D341Med (cell line): ENCODE measurements around the gene CEP170B.
"Not testable (repeated sequence)": the region's sequence is repeated elsewhere in the genome, so short reads cannot be mapped to it uniquely, and the experiment has no call there.

ENCODE experiments used
- DNase-seq: peaks from one replicate; pipeline ENCODE4 v3.0.0; 2012; ENCODE audit warnings: low spot score

CEP170B gene

DNA sequence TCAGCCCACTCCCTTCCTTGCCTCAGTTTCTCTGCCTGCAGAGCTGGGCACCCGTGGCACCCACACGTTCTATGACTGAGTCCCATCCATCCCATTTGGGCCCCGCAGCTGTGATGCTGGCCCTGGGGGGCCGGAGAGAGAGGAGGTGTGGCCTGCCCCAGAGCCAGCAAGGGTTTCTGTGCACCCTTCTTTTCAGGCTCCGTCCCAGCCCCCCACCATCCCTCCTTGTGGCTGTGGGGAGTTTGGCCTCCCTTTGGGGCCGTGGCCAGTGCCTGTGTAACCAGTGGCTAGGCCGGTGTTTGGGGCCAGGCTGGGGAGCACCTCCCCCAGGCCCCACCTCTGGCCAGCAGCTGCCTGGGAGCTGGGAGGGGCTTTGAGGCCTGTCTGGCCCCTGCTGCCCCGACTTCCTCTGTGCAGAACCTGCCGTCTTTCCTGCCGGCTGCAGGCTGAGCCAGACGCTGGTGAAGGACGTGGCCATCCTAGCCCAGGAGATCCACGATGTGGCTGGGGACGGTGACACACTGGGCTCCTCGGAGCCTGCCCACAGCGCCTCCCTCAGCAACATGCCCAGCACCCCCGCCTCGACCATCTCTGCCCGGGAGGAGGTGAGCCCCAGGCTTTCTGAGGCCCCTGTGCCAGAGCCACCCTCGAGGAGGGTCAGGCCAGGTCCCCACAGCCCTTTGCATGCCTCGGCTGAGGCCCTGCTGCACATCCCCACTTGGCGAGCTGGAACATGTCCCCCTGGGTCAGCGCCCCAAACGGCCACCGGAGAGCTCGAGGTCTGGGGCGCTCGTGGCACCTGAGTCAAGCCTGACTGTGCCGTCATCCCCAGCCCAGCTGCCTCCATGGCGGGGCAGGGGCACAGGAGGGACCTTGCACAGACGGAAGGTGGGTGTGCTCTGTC, 27.7 kb downstream of the CEP170B start:
- no peak for DNase-seq

GRCh38 chr14:104893435-104894207, 28.6 kb downstream of the CEP170B start:
- DNase-seq = no peak

GRCh38 chr14:104894331-104895206, 29.5 kb downstream of the CEP170B start:
- peak; percentile 29 for DNase-seq

DNA sequence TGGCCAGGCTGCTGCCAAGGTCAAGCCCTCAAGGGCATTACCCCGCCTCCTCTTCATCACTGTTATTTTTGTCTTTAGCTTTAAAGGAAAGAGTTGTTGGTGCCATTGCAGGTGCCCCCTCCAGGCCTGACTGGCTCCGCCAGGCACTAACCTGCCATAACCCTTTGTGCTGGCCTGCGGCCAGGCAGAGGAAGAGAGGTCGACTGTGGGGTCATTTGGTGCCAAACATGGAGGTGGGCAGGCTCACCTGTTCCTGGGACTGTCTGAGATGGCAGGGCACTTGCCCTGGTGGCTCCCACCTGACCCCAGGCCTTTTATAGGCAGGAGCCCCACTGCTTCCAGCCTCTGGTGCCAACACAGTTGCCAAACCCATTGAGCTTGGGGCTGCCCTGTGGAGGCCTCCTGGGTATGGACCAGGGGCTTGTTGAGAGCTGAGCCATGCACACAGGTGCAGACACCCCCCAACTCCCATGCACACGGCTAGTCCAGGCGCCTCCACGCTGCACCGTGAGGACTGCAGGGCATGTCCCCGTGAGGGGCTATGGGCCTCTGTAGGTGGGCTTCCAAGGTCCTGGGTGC, 30.2 kb downstream of the CEP170B start:
- DNase-seq = peak; percentile 26

GRCh38 chr14:104895786-104896661, 31.0 kb downstream of the CEP170B start:
- DNase-seq = peak; percentile 39

- DNase-seq = peak; percentile 34
Observed at GRCh38 chr14:104897330-104898194, 32.5 kb downstream of the CEP170B start.

- DNase-seq = peak; percentile 29
Observed at GRCh38 chr14:104898195-104898558, 33.1 kb downstream of the CEP170B start.

- no peak for DNase-seq
Observed at GRCh38 chr14:104898870-104899510, 33.9 kb downstream of the CEP170B start.

DNA sequence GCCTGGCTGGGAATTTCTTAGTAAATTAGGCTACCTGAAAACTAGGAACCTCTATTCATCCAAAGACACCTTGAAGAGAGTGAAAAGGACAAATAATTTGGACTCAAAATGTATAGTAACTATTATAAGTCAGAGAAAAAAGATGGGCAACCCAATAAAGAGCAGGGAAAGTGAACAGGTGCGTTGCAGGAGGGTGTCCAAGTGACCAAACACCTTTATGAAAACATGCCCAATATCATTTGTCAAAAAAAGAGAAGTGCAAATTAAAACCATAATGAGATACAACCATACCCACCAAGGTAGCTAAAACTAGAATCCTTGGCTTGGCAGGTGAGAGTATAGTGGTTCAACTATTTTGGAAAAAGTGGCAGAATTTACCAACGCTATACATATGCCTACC, 34.7 kb downstream of the CEP170B start:
- no peak for DNase-seq

DNA sequence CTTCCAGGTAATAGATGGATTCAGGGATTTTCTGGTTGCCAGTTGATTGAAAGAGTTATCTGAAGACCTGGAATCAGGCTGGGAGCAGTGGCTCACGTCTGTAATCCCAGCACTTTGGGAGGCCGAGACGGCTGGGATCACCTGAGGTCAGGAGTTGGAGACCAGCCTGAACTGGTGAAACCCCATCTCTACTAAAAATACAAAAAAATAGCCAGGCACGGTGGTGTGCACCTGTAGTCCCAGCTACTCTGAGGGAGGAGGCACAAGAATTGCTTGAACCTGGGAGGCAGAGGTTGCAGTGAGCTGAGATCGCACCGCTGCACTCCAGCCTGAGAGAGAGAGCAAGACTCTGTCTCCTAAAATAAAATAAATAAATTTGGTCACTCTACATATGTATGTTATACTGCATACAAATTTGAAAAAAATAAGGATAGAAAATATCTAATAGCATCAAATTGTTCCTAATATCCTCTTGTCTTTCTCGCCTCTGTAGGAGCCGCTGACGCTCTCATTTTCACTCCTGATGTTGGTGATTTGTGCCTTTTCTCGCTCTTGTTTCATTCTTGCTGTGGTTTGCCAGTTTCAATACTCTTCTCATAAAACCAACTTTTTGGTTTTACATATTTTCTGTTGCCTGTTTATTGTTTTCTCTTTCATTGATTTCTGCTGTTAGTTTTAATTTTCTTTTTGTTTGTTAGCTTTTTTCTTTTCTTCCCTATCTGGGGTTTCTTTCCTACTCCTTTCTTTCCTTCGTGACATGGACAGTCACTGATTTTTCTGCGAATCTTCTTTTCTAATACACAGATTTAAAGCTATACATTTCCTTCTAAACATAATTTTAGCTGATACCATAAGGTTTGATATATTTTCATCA, 35.8 kb downstream of the CEP170B start:
- no peak for DNase-seq

- no peak for DNase-seq
Observed at GRCh38 chr14:104903990-104904389, 38.9 kb downstream of the CEP170B start.

DNA sequence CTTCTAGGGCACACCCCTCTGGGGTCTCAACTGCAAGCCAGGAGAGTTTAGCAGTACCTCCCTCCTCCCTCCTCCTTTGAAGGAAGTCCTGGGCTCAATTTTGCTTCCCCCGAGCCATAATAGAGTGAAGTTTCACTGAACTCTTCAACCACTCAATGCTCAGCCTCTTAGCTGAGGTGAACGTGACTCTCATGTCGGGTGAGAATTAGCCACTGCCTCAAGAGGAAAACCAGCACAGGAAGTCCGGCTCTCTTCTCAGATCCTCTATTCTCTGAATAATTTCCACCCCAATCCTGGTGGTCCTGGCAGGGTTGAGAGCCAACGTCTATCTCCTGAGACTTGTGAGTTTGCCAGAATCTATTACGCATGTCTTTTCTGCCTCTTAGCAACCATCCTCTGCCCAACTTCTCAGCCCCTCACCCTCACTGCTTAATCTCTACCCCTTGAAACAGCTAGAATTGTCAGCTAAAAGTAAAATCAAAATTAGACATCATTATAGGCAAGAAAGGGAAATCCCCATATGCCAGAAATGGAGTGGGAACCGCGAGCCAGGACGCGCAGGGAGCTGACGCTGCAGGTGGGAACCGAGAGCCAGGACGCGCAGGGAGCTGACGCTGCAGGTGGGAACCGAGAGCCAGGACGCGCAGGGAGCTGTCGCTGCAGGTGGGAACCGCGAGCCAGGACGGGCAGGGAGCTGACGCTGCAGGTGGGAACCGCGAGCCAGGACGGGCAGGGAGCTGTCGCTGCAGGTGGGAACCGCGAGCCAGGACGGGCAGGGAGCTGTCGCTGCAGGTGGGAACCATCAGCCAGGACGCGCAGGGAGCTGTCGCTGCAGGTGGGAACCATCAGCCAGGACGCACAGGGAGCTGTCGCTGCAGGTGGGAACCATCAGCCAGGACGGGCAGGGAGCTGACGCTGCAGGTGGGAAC, 39.8 kb downstream of the CEP170B start:
- DNase-seq = not testable (repeated sequence)

- not testable (repeated sequence) for DNase-seq
Observed at GRCh38 chr14:104905579-104905933, 40.5 kb downstream of the CEP170B start.

DNA sequence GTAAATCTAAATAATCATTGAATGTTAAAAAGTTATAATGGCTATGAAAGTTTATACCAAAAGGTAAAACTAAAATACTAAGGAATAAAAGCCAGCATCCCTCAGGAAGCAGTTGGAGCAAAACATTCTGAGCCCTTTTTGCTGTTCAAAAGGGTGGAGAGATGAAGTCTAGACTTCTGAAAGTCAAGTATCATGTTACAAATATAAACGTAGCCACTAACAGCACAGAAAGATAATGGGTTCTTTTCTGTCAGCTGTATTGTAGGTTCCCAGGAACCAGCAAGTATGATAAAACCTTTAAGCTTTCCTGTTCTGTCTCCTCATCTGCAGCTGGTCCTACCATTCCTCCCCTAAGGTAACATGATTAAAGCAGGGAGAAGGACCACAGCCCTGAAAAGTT, 43.2 kb downstream of the CEP170B start:
- DNase-seq = no peak

GRCh38 chr14:104912053-104912452, 47.0 kb downstream of the CEP170B start:
- no peak for DNase-seq

GRCh38 chr14:104913435-104913834, 48.4 kb downstream of the CEP170B start:
- peak; percentile 28 for DNase-seq

- DNase-seq = no peak
Observed at GRCh38 chr14:104917116-104917515, 52.0 kb downstream of the CEP170B start.
